Measurements from ENCODE around the gene ANKDD1B.

- TF ChIP-seq SIN3A (conservative IDR thresholded peaks at IDR 0.05 in 1 of 2, IDR thresholded peaks at IDR 0.05 in 1 of 2; ENCODE audit: low read depth in 1 of 2, low read length in 2 of 2) (no peak), NRF1 (IDR thresholded peaks at IDR 0.05; ENCODE audit: low read depth, low read length) (no peak), JUN (IDR thresholded peaks at IDR 0.05; ENCODE audit: low read depth, low read length) (no peak), SP4 (IDR thresholded peaks at IDR 0.05; ENCODE audit: low read length) (no peak), EZH2 (IDR thresholded peaks at IDR 0.05; ENCODE audit: low read depth, low read length, severe bottlenecking) (no peak), MAX (IDR thresholded peaks at IDR 0.05) (no peak), SUZ12 (IDR thresholded peaks at IDR 0.05; ENCODE audit: low read length) (no peak), BRCA1 (IDR thresholded peaks at IDR 0.05; ENCODE audit: low read depth, low read length) (no peak), EP300 (IDR thresholded peaks at IDR 0.05; ENCODE audit: borderline replicate concordance in 1 of 2, low read depth in 2 of 2, low read length in 2 of 2) (no peak), CTCF (IDR thresholded peaks at IDR 0.05; ENCODE audit: control extremely low read depth in 1 of 3, insufficient read depth in 1 of 3, low read depth in 1 of 3, low read length in 3 of 3) (no peak), CEBPB (IDR thresholded peaks at IDR 0.05; ENCODE audit: low read depth, low read length) (no peak), POLR2A (IDR thresholded peaks at IDR 0.05; ENCODE audit: control extremely low read depth in 1 of 2, low read depth in 2 of 2, low read length in 2 of 2) (no peak), FOSL1 (IDR thresholded peaks at IDR 0.05; ENCODE audit: insufficient read depth, low read depth, low read length) (no peak), RFX5 (IDR thresholded peaks at IDR 0.05; ENCODE audit: borderline replicate concordance, low read depth, low read length) (no peak)
Measured at GRCh38 chr5:75662061-75662460, 50.8 kb downstream of the ANKDD1B start.

Data from H1 (cell line).